ENCODE data around the gene GAN.

GAN gene

DNA sequence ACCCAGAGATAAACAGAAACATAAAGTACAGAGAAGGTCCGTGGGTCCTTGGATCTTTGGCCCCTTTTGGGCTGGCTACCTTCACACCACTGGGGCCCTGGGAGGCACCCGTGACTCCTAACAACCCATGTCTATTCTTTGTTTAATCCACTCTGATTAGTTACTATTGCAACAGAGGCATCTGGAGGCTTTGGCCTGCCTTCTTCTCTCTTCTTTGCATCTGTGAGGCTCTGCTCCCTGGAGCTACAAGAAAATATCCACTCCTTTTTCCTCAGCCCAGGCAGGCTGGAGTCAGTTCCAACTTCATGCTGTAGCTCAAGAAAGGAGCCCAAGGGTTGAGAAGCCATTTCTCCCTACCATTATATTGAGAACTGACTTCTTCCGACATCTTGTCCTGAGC, 120.3 kb downstream of the GAN start:
- no peak for DNase-seq

DNA sequence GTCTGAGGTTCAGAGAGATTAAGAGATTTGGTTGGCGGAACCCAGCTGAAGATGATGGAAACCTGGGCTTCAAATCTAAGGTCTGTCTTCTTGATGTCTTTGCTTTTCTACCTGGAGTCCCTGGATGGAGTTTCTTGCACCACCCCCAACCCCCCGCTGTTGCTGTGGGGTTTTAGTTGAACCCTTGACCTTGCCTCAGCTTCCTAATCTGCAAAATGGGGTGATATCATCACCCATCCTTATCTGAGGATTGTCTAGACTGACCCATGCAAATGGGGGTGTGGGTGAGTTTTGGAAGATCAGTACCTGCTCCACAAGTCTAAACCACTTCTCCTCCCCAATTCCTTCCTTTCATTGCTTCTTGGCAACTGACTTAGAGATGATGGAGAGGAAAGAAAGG, 120.8 kb downstream of the GAN start:
- no peak for DNase-seq

DNA sequence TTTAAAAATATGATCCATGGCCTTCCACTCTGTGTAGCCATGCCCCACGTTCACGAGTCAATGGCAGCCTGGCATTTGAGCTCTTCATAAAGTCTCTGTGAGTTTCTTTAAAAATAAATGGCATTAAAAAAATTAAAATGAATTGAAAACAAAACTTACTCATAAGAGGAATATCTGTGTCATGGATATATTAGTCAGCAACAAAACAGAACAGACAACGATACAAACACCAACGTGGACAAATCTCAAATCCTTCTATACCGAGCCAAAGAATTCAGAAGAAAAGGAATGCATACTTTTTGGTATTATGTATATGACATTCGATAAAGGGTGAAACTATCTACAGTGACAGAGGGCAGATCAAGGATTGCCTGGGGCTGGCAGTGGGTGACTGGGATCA, 121.6 kb downstream of the GAN start:
- no peak for DNase-seq

DNA sequence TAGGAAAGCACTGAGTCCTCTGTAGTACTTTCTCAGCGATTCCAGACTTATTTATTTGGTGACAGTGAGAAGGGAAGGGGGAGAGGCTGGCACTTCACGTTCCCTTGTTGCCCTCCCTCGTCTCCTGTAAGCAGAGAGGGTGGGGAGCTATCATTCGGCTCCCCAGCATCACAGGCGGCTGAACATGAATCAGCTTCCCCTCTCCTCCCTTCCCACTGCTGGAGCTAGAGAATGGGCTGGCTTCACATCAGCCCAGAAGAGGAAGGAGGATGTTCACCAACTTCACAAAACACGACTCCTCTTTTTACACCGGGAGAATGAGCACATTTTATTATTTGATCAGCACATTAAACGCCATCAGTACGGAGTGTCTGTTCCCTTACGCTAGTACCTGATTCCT, 123.1 kb downstream of the GAN start:
- no peak for DNase-seq

Measured in kidney glomerular epithelial cell (primary cell).